PFSK-1 (cell line): ENCODE results near the gene HDAC4.

ENCODE experiments used
- FOXP2 ChIP-seq: optimal IDR thresholded peaks from 2 replicates; pipeline ENCODE3; 2011; ENCODE audit warnings: borderline replicate concordance, control low read depth, inconsistent platforms; ENCODE audit not compliant: insufficient read depth; ENCODE audit errors: extremely low read length, extremely low read depth
- POLR2AphosphoS5 ChIP-seq: IDR thresholded peaks from 2 replicates; pipeline ENCODE4 v1.6.1; 2012; ENCODE audit warnings: low read depth, mild to moderate bottlenecking, control low read depth, low read length, moderate library complexity
- SIN3A ChIP-seq: IDR thresholded peaks from 2 replicates; pipeline ENCODE4 v1.6.1; 2012; ENCODE audit warnings: mild to moderate bottlenecking, low read length, moderate library complexity, borderline replicate concordance; ENCODE audit not compliant: insufficient read depth
- TAF1 ChIP-seq: IDR thresholded peaks from 2 replicates; pipeline ENCODE4 v1.6.1; 2012; ENCODE audit warnings: low read length, control low read depth, borderline replicate concordance; ENCODE audit not compliant: insufficient read depth
- TF ChIP-seq, protein P1 (sequence below), 2 experiments: IDR thresholded peaks; 2 replicates each; pipeline versions ENCODE4 v1.6.1 to v1.8.0; 2011 to 2012; ENCODE audit warnings: low read depth in 2 of 2, low read length in 2 of 2, control low read depth in 1 of 2, inconsistent platforms in 1 of 2, mild to moderate bottlenecking in 1 of 2, moderate library complexity in 1 of 2; ENCODE audit not compliant: insufficient read depth in 1 of 2

The HDAC4 gene

DNA sequence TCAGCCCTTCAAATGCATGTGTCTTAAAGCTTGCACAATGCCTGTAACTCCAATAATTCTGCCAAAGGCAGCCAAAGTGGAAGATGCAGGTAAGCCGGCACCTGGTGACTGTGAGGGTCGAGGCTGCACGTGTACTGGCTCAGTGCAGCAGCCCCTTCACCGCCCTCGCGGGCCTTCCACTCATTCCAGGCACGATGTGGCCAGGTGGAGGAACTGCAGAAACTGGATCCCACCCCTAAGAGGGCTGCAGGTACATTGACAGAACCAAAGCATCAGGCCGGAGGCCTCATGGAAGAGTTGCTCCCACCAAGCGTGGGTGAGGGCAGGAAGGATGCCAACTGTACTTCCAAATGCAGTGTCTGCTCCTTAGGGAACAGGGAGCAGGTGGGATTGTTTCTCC is 253.4 kb downstream of the HDAC4 start:
- TF ChIP-seq FOXP2 (no peak), TAF1 (no peak), SIN3A (no peak), POLR2AphosphoS5 (no peak)
- TF ChIP-seq, protein P1, sequence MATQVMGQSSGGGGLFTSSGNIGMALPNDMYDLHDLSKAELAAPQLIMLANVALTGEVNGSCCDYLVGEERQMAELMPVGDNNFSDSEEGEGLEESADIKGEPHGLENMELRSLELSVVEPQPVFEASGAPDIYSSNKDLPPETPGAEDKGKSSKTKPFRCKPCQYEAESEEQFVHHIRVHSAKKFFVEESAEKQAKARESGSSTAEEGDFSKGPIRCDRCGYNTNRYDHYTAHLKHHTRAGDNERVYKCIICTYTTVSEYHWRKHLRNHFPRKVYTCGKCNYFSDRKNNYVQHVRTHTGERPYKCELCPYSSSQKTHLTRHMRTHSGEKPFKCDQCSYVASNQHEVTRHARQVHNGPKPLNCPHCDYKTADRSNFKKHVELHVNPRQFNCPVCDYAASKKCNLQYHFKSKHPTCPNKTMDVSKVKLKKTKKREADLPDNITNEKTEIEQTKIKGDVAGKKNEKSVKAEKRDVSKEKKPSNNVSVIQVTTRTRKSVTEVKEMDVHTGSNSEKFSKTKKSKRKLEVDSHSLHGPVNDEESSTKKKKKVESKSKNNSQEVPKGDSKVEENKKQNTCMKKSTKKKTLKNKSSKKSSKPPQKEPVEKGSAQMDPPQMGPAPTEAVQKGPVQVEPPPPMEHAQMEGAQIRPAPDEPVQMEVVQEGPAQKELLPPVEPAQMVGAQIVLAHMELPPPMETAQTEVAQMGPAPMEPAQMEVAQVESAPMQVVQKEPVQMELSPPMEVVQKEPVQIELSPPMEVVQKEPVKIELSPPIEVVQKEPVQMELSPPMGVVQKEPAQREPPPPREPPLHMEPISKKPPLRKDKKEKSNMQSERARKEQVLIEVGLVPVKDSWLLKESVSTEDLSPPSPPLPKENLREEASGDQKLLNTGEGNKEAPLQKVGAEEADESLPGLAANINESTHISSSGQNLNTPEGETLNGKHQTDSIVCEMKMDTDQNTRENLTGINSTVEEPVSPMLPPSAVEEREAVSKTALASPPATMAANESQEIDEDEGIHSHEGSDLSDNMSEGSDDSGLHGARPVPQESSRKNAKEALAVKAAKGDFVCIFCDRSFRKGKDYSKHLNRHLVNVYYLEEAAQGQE (IDR thresholded peaks at IDR 0.05; ENCODE audit: insufficient read depth in 1 of 2, low read depth in 2 of 2, low read length in 2 of 2), result no peak

DNA sequence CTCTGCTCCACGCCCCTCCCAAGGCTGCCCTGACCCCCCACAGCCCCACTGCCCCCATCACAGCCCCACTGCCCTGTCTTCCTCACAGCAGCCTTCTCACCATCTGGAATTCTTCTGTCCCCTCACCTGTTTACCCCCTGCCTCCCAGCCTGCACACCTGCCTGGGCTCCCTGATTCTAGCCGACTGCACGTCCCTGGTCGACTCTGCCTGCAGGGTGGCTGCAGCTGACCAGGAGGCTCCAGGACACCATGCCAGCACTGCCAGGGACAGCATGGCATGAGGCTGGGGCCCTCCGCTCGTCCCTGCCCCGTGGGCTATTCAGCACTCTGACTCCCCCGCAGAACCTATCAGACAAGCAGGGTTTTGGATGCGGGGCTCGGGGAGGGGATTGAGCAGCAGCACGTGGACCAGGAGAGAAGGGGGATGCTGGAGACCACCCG is 254.1 kb downstream of the HDAC4 start:
- TF ChIP-seq FOXP2 (no peak), TAF1 (no peak), SIN3A (no peak), POLR2AphosphoS5 (no peak)
- TF ChIP-seq, protein P1 (IDR thresholded peaks at IDR 0.05; ENCODE audit: insufficient read depth in 1 of 2, low read depth in 2 of 2, low read length in 2 of 2), result no peak

DNA sequence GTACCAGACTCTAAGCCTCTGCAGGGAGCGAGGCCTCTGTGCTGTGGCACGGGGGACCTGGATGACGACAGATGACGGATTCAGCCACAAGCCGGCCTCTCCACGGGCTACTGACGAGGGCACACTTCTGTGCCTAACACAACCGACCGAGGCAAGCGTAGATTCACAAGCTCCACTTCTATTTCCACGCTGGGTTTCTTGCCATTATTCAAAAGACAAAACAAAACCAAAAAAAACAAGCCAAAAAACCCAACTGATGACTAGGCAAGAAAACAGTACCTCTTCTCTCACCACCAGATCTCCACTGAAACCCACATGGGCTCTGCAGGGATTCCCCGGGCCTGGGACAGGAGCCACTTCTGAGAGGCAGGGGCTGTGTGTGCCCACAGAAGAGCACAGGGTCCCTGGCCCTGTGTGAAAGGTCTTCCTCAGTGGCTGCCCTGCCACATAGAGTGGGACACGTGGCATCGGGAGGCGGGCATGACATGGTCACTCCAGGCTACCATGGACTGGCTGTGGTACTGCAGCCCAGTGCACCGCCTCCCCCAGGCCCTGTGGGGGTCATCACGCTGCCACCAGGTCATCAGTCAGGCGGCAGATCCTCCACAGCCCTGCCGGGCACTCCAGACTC is 254.7 kb downstream of the HDAC4 start:
- no peak for TF ChIP-seq SIN3A

DNA sequence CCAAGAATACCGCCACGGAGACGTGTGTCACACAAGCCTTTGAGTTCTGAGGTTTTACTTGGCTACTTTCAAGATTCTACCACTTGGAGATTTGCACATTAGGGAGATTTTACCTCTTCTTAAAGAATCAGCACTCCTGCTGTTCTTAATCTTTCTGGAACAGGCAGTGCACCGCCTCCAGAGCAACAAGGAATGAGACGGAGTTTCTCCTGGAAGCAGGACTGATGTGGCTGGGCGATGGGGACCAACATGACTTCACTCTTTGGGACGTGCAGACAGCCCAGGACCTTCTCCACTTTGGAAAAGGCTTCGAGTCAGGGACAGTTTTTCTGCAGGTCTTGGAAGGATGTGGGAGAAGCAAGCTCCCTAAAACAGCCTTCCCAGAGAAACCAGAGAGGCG is 255.2 kb downstream of the HDAC4 start:
- TF ChIP-seq, protein P1 (IDR thresholded peaks at IDR 0.05; ENCODE audit: insufficient read depth in 1 of 2, low read depth in 2 of 2, low read length in 2 of 2), result no peak
- TF ChIP-seq TAF1, result no peak
- no peak for TF ChIP-seq SIN3A
- TF ChIP-seq FOXP2, result no peak
- TF ChIP-seq POLR2AphosphoS5, result no peak

DNA sequence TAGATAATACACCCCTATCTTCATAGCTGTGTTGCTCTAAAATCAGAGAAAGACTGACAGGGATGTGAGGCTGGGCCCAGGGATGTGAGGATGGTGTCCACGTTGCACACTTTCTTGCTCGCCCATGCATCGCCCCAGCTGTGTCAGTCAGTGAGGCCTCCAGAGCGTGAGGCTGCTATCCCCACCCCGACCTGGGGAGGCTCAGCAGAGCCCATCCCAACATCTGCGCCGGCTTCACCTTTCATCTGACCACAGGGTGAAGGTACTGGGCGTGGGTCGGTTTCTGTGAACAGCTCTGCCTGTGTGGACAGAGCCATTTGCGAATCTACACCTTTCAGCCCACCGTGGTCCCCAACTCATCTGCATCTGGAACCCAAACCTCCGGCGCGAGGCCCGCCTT is 255.7 kb downstream of the HDAC4 start:
- TF ChIP-seq FOXP2 (no peak), POLR2AphosphoS5 (no peak), TAF1 (no peak), SIN3A (no peak)
- TF ChIP-seq, protein P1 (IDR thresholded peaks at IDR 0.05; ENCODE audit: insufficient read depth in 1 of 2, low read depth in 2 of 2, low read length in 2 of 2), result no peak

DNA sequence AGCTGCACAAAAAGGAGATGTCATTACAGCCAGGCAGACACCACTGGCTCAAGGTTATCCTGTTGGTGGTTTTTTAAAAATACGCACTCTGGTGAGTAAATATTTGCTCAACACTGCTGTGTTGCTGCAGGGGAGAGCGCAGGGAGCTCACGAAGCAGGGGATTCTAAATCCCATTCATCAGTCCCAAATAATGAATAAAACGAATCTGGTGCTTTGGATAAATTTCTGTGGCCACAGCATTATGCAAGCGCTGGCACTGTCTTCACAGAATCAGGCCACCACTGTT is 256.2 kb downstream of the HDAC4 start:
- TF ChIP-seq SIN3A (no peak), TAF1 (no peak), FOXP2 (no peak), POLR2AphosphoS5 (no peak)
- TF ChIP-seq, protein P1 (IDR thresholded peaks at IDR 0.05; ENCODE audit: insufficient read depth in 1 of 2, low read depth in 2 of 2, low read length in 2 of 2), result no peak
